SK-N-SH (cell line): ENCODE results near the gene CSTF3. TPM values are rescaled to one million over a fixed set of nuclear protein-coding genes. Genes with fewer than 3 reads are reported as not detected.

Experiments used
- CTCF ChIA-PET: fragments of 300-600, 350-600 bp; formaldehyde crosslinking; extraction: SDS; loops from one replicate; lab custom pipeline; 2021; lab: Yijun Ruan, JAX
- POLR2A ChIA-PET: fragments of 350-600 bp; sonication (Branson Sonifier 250); formaldehyde crosslinking; extraction: SDS; loops from one replicate; lab custom pipeline; 2020; ENCODE audit warnings: antibody characterized with exemption, inconsistent platforms; lab: Yijun Ruan, JAX
- DNase-seq: peaks from one replicate; pipeline ENCODE4 v3.0.0; 2012
- H2AFZ ChIP-seq: fragments of 200-600 bp; sonication (generic); 2 replicates; pipeline ENCODE4 v1.8.1; 2016; ENCODE audit warnings: antibody characterized with exemption, mild to moderate bottlenecking, low read depth
- H3F3A ChIP-seq: fragments of 200-600 bp; sonication (generic); replicated peaks from 2 replicates; pipeline ENCODE3; 2016; ENCODE audit warnings: antibody characterized with exemption, mild to moderate bottlenecking; ENCODE audit not compliant: insufficient read depth
- H3K27ac ChIP-seq, 2 experiments: fragments of 200-500 bp in 1 of 2; fragments of 200-600 bp in 1 of 2; sonication (Bioruptor generic) in 1 of 2; sonication (generic), shearing (Covaris generic) in 1 of 2; 2 replicates each; pipeline versions ENCODE4 v1.5.1 to v1.6.1; 2014 to 2016; ENCODE audit warnings: low read depth in 2 of 2, inconsistent platforms in 1 of 2, low read length in 1 of 2, mild to moderate bottlenecking in 1 of 2, mixed read lengths in 1 of 2
- H3K27me3 ChIP-seq: fragments of 200-600 bp; sonication (generic), shearing (Covaris generic); 2 replicates; pipeline ENCODE4 v1.6.1; 2016; ENCODE audit warnings: mixed run types; ENCODE audit not compliant: insufficient read depth
- H3K36me3 ChIP-seq, 2 experiments: fragments of 200-500 bp in 1 of 2; fragments of 200-600 bp in 1 of 2; sonication (Bioruptor generic) in 1 of 2; sonication (generic) in 1 of 2; replicated peaks in 1 of 2; 2 replicates each; pipeline versions ENCODE3 to v1.5.1; 2014 to 2016; ENCODE audit warnings: low read length in 1 of 2, mild to moderate bottlenecking in 1 of 2; ENCODE audit not compliant: insufficient read depth in 2 of 2, control insufficient read depth in 1 of 2
- H3K4me1 ChIP-seq, 2 experiments: fragments of 200-500 bp in 1 of 2; fragments of 200-600 bp in 1 of 2; sonication (Bioruptor generic) in 1 of 2; sonication (generic), shearing (Covaris generic) in 1 of 2; 2 replicates each; pipeline versions ENCODE4 v1.5.1 to v1.6.1; 2014 to 2016; ENCODE audit warnings: low read depth in 1 of 2, low read length in 1 of 2, mixed run types in 1 of 2; ENCODE audit not compliant: insufficient read depth in 2 of 2, control insufficient read depth in 1 of 2
- H3K4me2 ChIP-seq: fragments of 200-600 bp; sonication (generic), shearing (Covaris generic); 2 replicates; pipeline ENCODE4 v1.6.1; 2017; ENCODE audit warnings: mixed run types
- H3K4me3 ChIP-seq, 2 experiments: fragments of 200-500 bp in 1 of 2; fragments of 200-600 bp in 1 of 2; sonication (Bioruptor generic) in 1 of 2; sonication (generic), shearing (Covaris generic) in 1 of 2; 2 replicates each; pipeline versions ENCODE4 v1.5.1 to v1.8.1; 2014 to 2016; ENCODE audit warnings: low read depth in 2 of 2, inconsistent platforms in 1 of 2, low read length in 1 of 2, mild to moderate bottlenecking in 1 of 2, mixed read lengths in 1 of 2, moderate library complexity in 1 of 2
- H3K79me2 ChIP-seq: fragments of 200-600 bp; sonication (generic); 2 replicates; pipeline ENCODE4 v1.8.1; 2017; ENCODE audit warnings: mild to moderate bottlenecking; ENCODE audit not compliant: insufficient read depth
- H3K9ac ChIP-seq: fragments of 200-600 bp; sonication (generic); 2 replicates; pipeline ENCODE4 v1.6.1; 2017; ENCODE audit warnings: mixed run types
- H3K9me2 ChIP-seq: fragments of 200-600 bp; sonication (generic); 2 replicates; pipeline ENCODE4 v1.6.1; 2017; ENCODE audit warnings: mixed run types
- H3K9me3 ChIP-seq: fragments of 200-600 bp; sonication (generic); 2 replicates; pipeline ENCODE4 v1.6.1; 2017; ENCODE audit warnings: mixed run types, mild to moderate bottlenecking, moderate library complexity
- H4K20me1 ChIP-seq: fragments of 200-600 bp; sonication (generic); 2 replicates; pipeline ENCODE4 v1.6.1; 2017; ENCODE audit warnings: mild to moderate bottlenecking, mixed run types; ENCODE audit not compliant: insufficient read depth
- CHD2 ChIP-seq: fragments of 150-350 bp; IDR thresholded peaks from 2 replicates; pipeline ENCODE4 v1.6.1; 2018; ENCODE audit warnings: low read length; ENCODE audit not compliant: partially characterized antibody
- ELF1 ChIP-seq: IDR thresholded peaks from 2 replicates; pipeline ENCODE4 v1.4.0; 2012
- EP300 ChIP-seq, 2 experiments: IDR thresholded peaks; 2 replicates each; pipeline versions ENCODE4 v1.4.0 to v1.6.1; 2012; ENCODE audit warnings: borderline replicate concordance in 1 of 2, low read depth in 1 of 2, low read length in 1 of 2
- EZH2phosphoT487 ChIP-seq: fragments of 200-600 bp; sonication (generic); IDR thresholded peaks from 2 replicates; pipeline ENCODE4 v1.6.1; 2017; ENCODE audit warnings: low read depth, mixed run types, mild to moderate bottlenecking, antibody characterized with exemption, moderate library complexity, borderline replicate concordance
- FOSL2 ChIP-seq: IDR thresholded peaks from 2 replicates; pipeline ENCODE4 v1.4.0; 2012; ENCODE audit warnings: low read depth, mild to moderate bottlenecking, moderate library complexity, borderline replicate concordance
- FOXJ3 ChIP-seq: sonication (generic); formaldehyde crosslinking; IDR thresholded peaks from 2 replicates; pipeline ENCODE4 v1.5.1; 2020; ENCODE audit warnings: mild to moderate bottlenecking, missing genetic modification reagents
- IRF3 ChIP-seq: fragments of 150-350 bp; IDR thresholded peaks from 2 replicates; pipeline ENCODE4 v1.6.1; 2016; ENCODE audit warnings: mild to moderate bottlenecking, low read depth, low read length
- MAX ChIP-seq: IDR thresholded peaks from 2 replicates; pipeline ENCODE4 v1.4.0; 2012; ENCODE audit warnings: low read depth
- MXI1 ChIP-seq: IDR thresholded peaks from 2 replicates; pipeline ENCODE4 v1.6.1; 2012; ENCODE audit warnings: mild to moderate bottlenecking, low read depth, low read length, improper control_type of control experiment
- NFIC ChIP-seq: IDR thresholded peaks from 2 replicates; pipeline ENCODE4 v1.4.0; 2012; ENCODE audit warnings: borderline replicate concordance
- PBX3 ChIP-seq: IDR thresholded peaks from 2 replicates; pipeline ENCODE4; 2012
- POLR2AphosphoS5 ChIP-seq: IDR thresholded peaks from 2 replicates; pipeline ENCODE4 v1.6.1; 2012; ENCODE audit warnings: low read depth, low read length
- RFX5 ChIP-seq: IDR thresholded peaks from 2 replicates; pipeline ENCODE4 v1.6.1; 2012; ENCODE audit warnings: mild to moderate bottlenecking, improper control_type of control experiment, low read length
- SIN3A ChIP-seq: IDR thresholded peaks from 2 replicates; pipeline ENCODE4 v1.6.1; 2012; ENCODE audit warnings: low read depth, mild to moderate bottlenecking, low read length, moderate library complexity, borderline replicate concordance
- SMC3 ChIP-seq: IDR thresholded peaks from 2 replicates; pipeline ENCODE4 v1.6.1; 2012; ENCODE audit warnings: low read depth, low read length, improper control_type of control experiment
- TCF12 ChIP-seq: IDR thresholded peaks from 2 replicates; pipeline ENCODE4 v1.4.0; 2012
- USF1 ChIP-seq: IDR thresholded peaks from 2 replicates; pipeline ENCODE4 v1.4.0; 2012; ENCODE audit warnings: low read depth, borderline replicate concordance
- WGBS: methylation state at CpG from one replicate; pipeline ENCODE4 v1.1.6; 2017; ENCODE audit warnings: low lambda C conversion rate; 5-methylcytosine and 5-hydroxymethylcytosine counted together
- polyA plus RNA-seq, 3 experiments: library from polyadenylated mRNA; depleted of rRNA; stranded (reverse); fragments of >200 nt; gene quantifications; 2 replicates each; pipeline ENCODE4 v1.2.3, GENCODE V29; 2012

Gene CSTF3
- polyA plus RNA-seq, 1 of the 3 experiments (the other 2 are of a cell fraction): 26.3 TPM

GRCh38 chr11:33059331-33060007, 101.8 kb downstream of the CSTF3 start:
- H2AFZ ChIP-seq: no peak overlapping the region
- H3K9ac ChIP-seq: no peak overlapping the region
- no peaks in the 10 kb centered on the region for H3K9me3 ChIP-seq
- peaks cover 27 to 91% of the 10 kb centered on the region in 2 experiments for H3K4me1 ChIP-seq
- WGBS: 94% methylated on average over 5 of the region's 5 CpGs
- H3K4me3 ChIP-seq: no peak overlapping the region
- peaks cover 29% of the 10 kb centered on the region for H3F3A ChIP-seq
- H3K9me2 ChIP-seq: no peaks in the 10 kb centered on the region
- no peak for TF ChIP-seq MAX
- no peak for TF ChIP-seq SMC3
- TF ChIP-seq FOXJ3 (CRISPR knock-in tag): no peak
- TF ChIP-seq USF1: no peak
- TF ChIP-seq FOSL2: no peak
- TF ChIP-seq EP300 (IDR thresholded peaks at IDR 0.05; ENCODE audit: borderline replicate concordance in 1 of 2, low read depth in 1 of 2, low read length in 1 of 2): no peak
- no peak for TF ChIP-seq RFX5
- TF ChIP-seq SIN3A: no peak
- TF ChIP-seq PBX3: no peak
- no peak for TF ChIP-seq NFIC
- no peak for TF ChIP-seq ELF1
- TF ChIP-seq TCF12: no peak
- no peak for TF ChIP-seq POLR2AphosphoS5
- no peak for TF ChIP-seq IRF3
- TF ChIP-seq MXI1: no peak
- TF ChIP-seq EZH2phosphoT487: no peak
- no peak for TF ChIP-seq CHD2
- TF ChIP-seq, all 33 proteins: peak for 0
- H3K27me3 ChIP-seq: no peaks in the 10 kb centered on the region
- ChIA-PET POLR2A (interaction anchor here (0.7 to 0.8 kb wide), 2 partner anchors 16 to 20 kb away, joined by 3 read pairs; partner anchors contain the start of gene TCP11L1), CTCF (no interaction called here)
- H3K27ac ChIP-seq: peak overlapping the region; percentile 21 to 44; a peak in 2 of 4 replicates
- H4K20me1 ChIP-seq: no peaks in the 10 kb centered on the region
- H3K79me2 ChIP-seq: peaks cover 3% of the 10 kb centered on the region; the same call in 1 of the 2 replicates
- no peak for DNase-seq
- H3K36me3 ChIP-seq: peaks cover 26% of the 10 kb centered on the region in 2 experiments
- no peak overlapping the region for H3K4me2 ChIP-seq
